Measurements from ENCODE around the gene SCIN.

- TF ChIP-seq POLR2AphosphoS5 (IDR thresholded peaks at IDR 0.05; ENCODE audit: low read depth, low read length) (no peak), CTCF (IDR thresholded peaks at IDR 0.05) (no peak), REST (IDR thresholded peaks at IDR 0.05; ENCODE audit: insufficient read depth in 1 of 2, low read depth in 2 of 2, low read length in 1 of 2) (no peak)
These were observed 5.3 kb upstream of the SCIN start for GRCh38 chr7:12564996-12565764.

All from Panc1 (cell line).